Endothelial cell of umbilical vein (primary cell): ENCODE data around the gene NF1. TPM values are rescaled to one million over a fixed set of nuclear protein-coding genes. Genes with fewer than 3 reads are reported as not detected.

ENCODE experiments used
- BruUV-seq: library from RNA; stranded (reverse); fragments of 400-500 nt; replicated peaks from 2 replicates; lab custom pipeline; 2021; lab: Mats Ljungman, UMichigan
- CTCF ChIA-PET: fragments of 300-600, 350-600 bp; sonication (Branson Sonifier 250); formaldehyde crosslinking; loops from one replicate; lab custom pipeline; 2021; ENCODE audit warnings: antibody characterized with exemption, inconsistent platforms; lab: Charles Lee
- POLR2A ChIA-PET: fragments of 300-600, 350-600 bp; sonication (Branson Sonifier 250); formaldehyde crosslinking; loops from one replicate; lab custom pipeline; 2021; ENCODE audit warnings: antibody characterized with exemption, inconsistent platforms; lab: Charles Lee
- DNase-seq: peaks from one replicate; pipeline ENCODE4 v3.0.0-alpha.2; 2011; ENCODE audit warnings: low read depth, low spot score
- FAIRE-seq: peaks from 2 replicates; lab custom pipeline; 2011; peaks lifted over from hg19 to GRCh38; lab: Jason Lieb, UNC
- H2AFZ ChIP-seq: 2 replicates; pipeline ENCODE4 v1.6.0; 2012; ENCODE audit warnings: low read depth, low read length, control low read depth, inconsistent platforms
- H3K27ac ChIP-seq: 2 replicates; pipeline ENCODE4 v1.5.1; 2011; ENCODE audit warnings: low read depth, mild to moderate bottlenecking, control low read depth, low read length, moderate library complexity; ENCODE audit not compliant: insufficient read depth
- H3K27me3 ChIP-seq, 2 experiments: 2 replicates each; pipeline versions ENCODE4 v1.6.0 to v1.6.1; 2011; ENCODE audit warnings: low read length in 2 of 2, mixed read lengths in 1 of 2; ENCODE audit not compliant: control insufficient read depth in 2 of 2, insufficient read depth in 2 of 2
- H3K36me3 ChIP-seq, 2 experiments: 2 replicates in 1 of 2; 3 replicates in 1 of 2; pipeline ENCODE4 v1.5.1; 2011; ENCODE audit warnings: low read length in 2 of 2, mild to moderate bottlenecking in 1 of 2, moderate library complexity in 1 of 2; ENCODE audit not compliant: control insufficient read depth in 2 of 2, insufficient read depth in 2 of 2; ENCODE audit errors: extremely low read depth in 1 of 2
- H3K4me1 ChIP-seq: 3 replicates; pipeline ENCODE4 v1.5.1; 2011; ENCODE audit warnings: mild to moderate bottlenecking, low read length; ENCODE audit not compliant: control insufficient read depth, insufficient read depth; ENCODE audit errors: extremely low read depth
- H3K4me2 ChIP-seq: 2 replicates; pipeline ENCODE4 v1.6.1; 2011; ENCODE audit warnings: low read length, control low read depth, mixed read lengths; ENCODE audit not compliant: insufficient read depth
- H3K4me3 ChIP-seq, 3 experiments: fragments of 200-600 bp in 1 of 3; sonication (generic), shearing (Covaris generic) in 1 of 3; replicated peaks in 1 of 3; 2 replicates each; pipeline ENCODE4 v1.5.1; 2011 to 2016; ENCODE audit warnings: control low read depth in 3 of 3, low read length in 3 of 3, mild to moderate bottlenecking in 2 of 3, inconsistent platforms in 1 of 3, low read depth in 1 of 3, moderate library complexity in 1 of 3; ENCODE audit not compliant: insufficient read depth in 1 of 3
- H3K79me2 ChIP-seq: 2 replicates; pipeline ENCODE4 v1.6.0; 2012; ENCODE audit warnings: low read length, inconsistent platforms; ENCODE audit not compliant: control insufficient read depth, insufficient read depth
- H3K9ac ChIP-seq: replicated peaks from 2 replicates; pipeline ENCODE3; 2011; ENCODE audit warnings: low read length, control low read depth; ENCODE audit not compliant: insufficient read depth; ENCODE audit errors: extremely low read depth
- H3K9me1 ChIP-seq: replicated peaks from 3 replicates; pipeline ENCODE4 v1.6.0; 2011; ENCODE audit warnings: mild to moderate bottlenecking, low read length; ENCODE audit not compliant: control insufficient read depth, insufficient read depth; ENCODE audit errors: extremely low read depth
- H3K9me3 ChIP-seq: replicated peaks from 2 replicates; pipeline ENCODE4 v1.5.1; 2012; ENCODE audit warnings: low read length, inconsistent platforms; ENCODE audit not compliant: control insufficient read depth, insufficient read depth
- H4K20me1 ChIP-seq: replicated peaks from 2 replicates; pipeline ENCODE3; 2011; ENCODE audit warnings: mild to moderate bottlenecking, low read length; ENCODE audit not compliant: control insufficient read depth, insufficient read depth; ENCODE audit errors: extremely low read depth
- EZH2 ChIP-seq: IDR thresholded peaks from 2 replicates; pipeline ENCODE4 v1.6.1; 2012; ENCODE audit warnings: borderline replicate concordance, low read depth, mild to moderate bottlenecking, moderate library complexity, low read length, inconsistent platforms; ENCODE audit not compliant: severe bottlenecking
- FOS ChIP-seq: IDR thresholded peaks from 2 replicates; pipeline ENCODE4 v1.6.1; 2011; ENCODE audit warnings: mild to moderate bottlenecking, low read length, moderate library complexity, borderline replicate concordance; ENCODE audit not compliant: insufficient read depth
- GATA2 ChIP-seq: IDR thresholded peaks from 2 replicates; pipeline ENCODE4 v1.7.0; 2011; ENCODE audit warnings: low read depth, mild to moderate bottlenecking, moderate library complexity, mixed read lengths, low read length; ENCODE audit not compliant: insufficient read length, insufficient read depth
- JUN ChIP-seq: IDR thresholded peaks from 2 replicates; pipeline ENCODE4 v1.6.1; 2011; ENCODE audit warnings: borderline replicate concordance, low read depth; ENCODE audit not compliant: insufficient read length, insufficient read depth
- MYC ChIP-seq: IDR thresholded peaks from one replicate; pipeline ENCODE4 v1.6.1; 2011; ENCODE audit warnings: mild to moderate bottlenecking, low read depth, low read length
- POLR2A ChIP-seq: IDR thresholded peaks from 2 replicates; pipeline ENCODE4 v1.6.1; 2012; ENCODE audit warnings: low read depth, mild to moderate bottlenecking, control low read depth, low read length
- POLR2AphosphoS5 ChIP-seq: IDR thresholded peaks from 2 replicates; pipeline ENCODE4 v1.6.1; 2012; ENCODE audit warnings: low read depth, mild to moderate bottlenecking, control low read depth, low read length, moderate library complexity; ENCODE audit not compliant: insufficient read depth
- dilution Hi-C: fragments of 300-500 bp; cut with MboI; formaldehyde crosslinking; loops from one replicate; pipeline ENCODE4 v1.15.0; 2019; ENCODE audit warnings: low sequenced_read_pairs; ENCODE audit not compliant: extremely low pct_ligation_motif_present
- intact Hi-C: fragments of 100-400 bp; cut with micrococcal nuclease; formaldehyde crosslinking; loops from one replicate; pipeline ENCODE4 v1.10.0; 2022
- polyA plus RNA-seq, 4 experiments: library from polyadenylated mRNA; depleted of rRNA in 3 of 4; stranded (reverse) in 3 of 4; unstranded in 1 of 4; fragments of >200 nt; gene quantifications; 2 replicates each; pipeline versions ENCODE4 v1.2.1 to v1.2.3, GENCODE V29; 2011 to 2012; ENCODE audit warnings: missing spikeins in 1 of 4
- total RNA-seq: library from RNA; stranded (reverse); gene quantifications from 2 replicates; pipeline ENCODE4 v1.2.3, GENCODE V29; 2021
- TF ChIP-seq, protein P1 (sequence below), 2 donors: IDR thresholded peaks; 1 replicate in 1 of 2; 2 replicates in 1 of 2; pipeline ENCODE4 v1.5.1; 2011; ENCODE audit warnings: low read length in 2 of 2, mild to moderate bottlenecking in 2 of 2, moderate library complexity in 2 of 2, control low read depth in 1 of 2, inconsistent platforms in 1 of 2, low read depth in 1 of 2; ENCODE audit not compliant: insufficient read depth in 1 of 2; ENCODE audit errors: extremely low read depth in 1 of 2
- TF ChIP-seq, protein P2 (sequence below): IDR thresholded peaks from 2 replicates; pipeline ENCODE4 v1.6.1; 2011; ENCODE audit not compliant: insufficient read depth, insufficient read length

NF1 gene
- total and polyA plus RNA-seq, 2 donors (not counting 3 experiments of a cell fraction or from before 2014, with no cell fraction given), result 13.7 to 42.4 TPM

DNA sequence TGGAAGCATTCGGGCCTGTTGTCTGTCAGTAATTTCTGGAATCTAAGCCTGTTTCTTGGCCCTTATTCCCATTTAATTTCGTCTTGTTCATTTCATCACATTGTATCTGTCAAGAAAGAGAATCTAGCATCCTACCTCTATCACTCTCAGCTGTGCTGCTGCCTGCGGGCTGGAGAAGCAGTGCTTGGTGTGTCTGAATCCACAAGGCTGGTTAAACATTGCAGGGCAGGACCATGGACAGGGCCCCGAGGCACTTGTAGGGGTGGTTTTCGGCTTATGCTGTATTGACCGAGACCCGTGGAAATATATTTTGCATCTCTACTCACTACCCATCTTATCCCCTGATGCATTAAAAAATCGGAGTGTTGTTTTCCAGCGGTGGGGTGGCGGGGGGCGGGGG, 299.8 kb downstream of the NF1 start:
- CTCF ChIA-PET, result no interaction called here
- Histone ChIP-seq H3K9me3 (no peaks in the 10 kb centered on the region), H4K20me1 (no peaks in the 10 kb centered on the region), H3K27me3 (peaks cover 16 to 17% of the 10 kb centered on the region in 2 experiments), H3K9ac (no peak overlapping the region), H3K4me1 (no peaks in the 10 kb centered on the region), H3K79me2 (no peaks in the 10 kb centered on the region), H3K4me2 (no peak overlapping the region), H3K27ac (no peak overlapping the region), H3K9me1 (no peaks in the 10 kb centered on the region), H3K36me3 (no peaks in the 10 kb centered on the region), H2AFZ (no peak overlapping the region), H3K4me3 (no peak overlapping the region)
- TF ChIP-seq POLR2AphosphoS5 (no peak), FOS (no peak), GATA2 (no peak), EZH2 (no peak), JUN (no peak), POLR2A (no peak), MYC (no peak)
- TF ChIP-seq, protein P1, sequence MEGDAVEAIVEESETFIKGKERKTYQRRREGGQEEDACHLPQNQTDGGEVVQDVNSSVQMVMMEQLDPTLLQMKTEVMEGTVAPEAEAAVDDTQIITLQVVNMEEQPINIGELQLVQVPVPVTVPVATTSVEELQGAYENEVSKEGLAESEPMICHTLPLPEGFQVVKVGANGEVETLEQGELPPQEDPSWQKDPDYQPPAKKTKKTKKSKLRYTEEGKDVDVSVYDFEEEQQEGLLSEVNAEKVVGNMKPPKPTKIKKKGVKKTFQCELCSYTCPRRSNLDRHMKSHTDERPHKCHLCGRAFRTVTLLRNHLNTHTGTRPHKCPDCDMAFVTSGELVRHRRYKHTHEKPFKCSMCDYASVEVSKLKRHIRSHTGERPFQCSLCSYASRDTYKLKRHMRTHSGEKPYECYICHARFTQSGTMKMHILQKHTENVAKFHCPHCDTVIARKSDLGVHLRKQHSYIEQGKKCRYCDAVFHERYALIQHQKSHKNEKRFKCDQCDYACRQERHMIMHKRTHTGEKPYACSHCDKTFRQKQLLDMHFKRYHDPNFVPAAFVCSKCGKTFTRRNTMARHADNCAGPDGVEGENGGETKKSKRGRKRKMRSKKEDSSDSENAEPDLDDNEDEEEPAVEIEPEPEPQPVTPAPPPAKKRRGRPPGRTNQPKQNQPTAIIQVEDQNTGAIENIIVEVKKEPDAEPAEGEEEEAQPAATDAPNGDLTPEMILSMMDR (IDR thresholded peaks at IDR 0.05; ENCODE audit: extremely low read depth in 1 of 2, insufficient read depth in 1 of 2, low read depth in 1 of 2, low read length in 2 of 2), result no peak
- TF ChIP-seq, protein P2, sequence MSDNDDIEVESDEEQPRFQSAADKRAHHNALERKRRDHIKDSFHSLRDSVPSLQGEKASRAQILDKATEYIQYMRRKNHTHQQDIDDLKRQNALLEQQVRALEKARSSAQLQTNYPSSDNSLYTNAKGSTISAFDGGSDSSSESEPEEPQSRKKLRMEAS, result no peak
- dilution Hi-C loops (no loop called here), intact Hi-C loops (no loop called here)
- no TSS peak for BruUV-seq
- POLR2A ChIA-PET, result no interaction called here
- DNase-seq (peak; percentile 64), FAIRE-seq (peak; percentile 80)
